Measurements from ENCODE around the gene PRPH2.

- TF ChIP-seq CTCF (conservative IDR thresholded peaks at IDR 0.05) (no peak), EZH2 (IDR thresholded peaks at IDR 0.05; ENCODE audit: low read depth) (no peak)
Observed at GRCh38 chr6:42742116-42742894, 19.9 kb upstream of the PRPH2 start.

Measured in PC-9 (cell line).